ENCODE data around the gene PEX11G. TPM values are rescaled to one million over a fixed set of nuclear protein-coding genes. Genes with fewer than 3 reads are reported as not detected.
A peak's percentile ranks its signal among the peaks of the same experiment; 100 is the strongest.

Gene PEX11G
- total and polyA plus RNA-seq, 9 of the 15 experiments (the other 6 are each of a cell fraction or from before 2014, with no cell fraction given) = 0.07 to 3.2 (median 0.70) TPM; not detected in 1

DNA sequence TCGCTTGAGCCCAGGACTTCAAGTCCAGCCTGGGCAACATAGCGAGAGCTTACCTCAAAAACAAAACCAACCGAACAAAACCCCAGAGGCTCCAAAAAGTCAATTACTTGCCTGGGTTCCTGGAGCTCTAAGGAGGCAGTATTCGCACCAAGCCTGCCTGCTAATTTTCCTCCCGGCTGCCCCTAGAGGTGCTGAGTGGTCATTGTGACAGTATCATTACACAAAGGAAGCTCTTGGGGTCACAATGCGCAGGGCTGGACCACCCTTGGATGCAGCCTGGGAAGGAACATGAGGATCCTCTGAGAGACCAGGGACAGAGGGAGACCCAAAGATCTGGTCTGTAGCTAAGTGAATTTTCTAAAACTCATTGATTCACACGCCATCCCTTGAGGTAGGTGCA lies 8.5 kb upstream of the PEX11G start:
- peak; percentile 81 for FAIRE-seq
- Histone ChIP-seq H3K4me3 (no peak overlapping the region), H3K27me3 (ENCODE audit: control insufficient read depth in 2 of 2, insufficient read depth in 2 of 2, low read length in 2 of 2) (no peaks in the 10 kb centered on the region), H3K4me2 (ENCODE audit: insufficient read depth, low read length) (no peak overlapping the region), H2AFZ (ENCODE audit: low read depth, low read length) (0 out of 2 replicates have a peak overlapping the region, but pooled peaks have one; percentile 23), H3K79me2 (ENCODE audit: control insufficient read depth, insufficient read depth, low read length) (no peaks in the 10 kb centered on the region), H3K27ac (ENCODE audit: extremely low read depth, low read depth, low read length) (no peak overlapping the region), H3K9ac (ENCODE audit: insufficient read depth in 1 of 2, low read depth in 2 of 2, low read length in 2 of 2) (no peak overlapping the region), H3K9me3 (replicated peaks; ENCODE audit: control insufficient read depth, insufficient read depth, low read depth, low read length) (no peaks in the 10 kb centered on the region; the same call in 1 of the 2 replicates), H3K36me3 (ENCODE audit: control insufficient read depth, insufficient read depth, low read length) (no peaks in the 10 kb centered on the region), H3K4me1 (replicated peaks in 1 of 2; ENCODE audit: control insufficient read depth in 2 of 2, insufficient read depth in 2 of 2, low read length in 2 of 2) (peaks cover 10 to 19% of the 10 kb centered on the region in 2 experiments), H4K20me1 (replicated peaks; ENCODE audit: control insufficient read depth, insufficient read depth, low read length) (no peaks in the 10 kb centered on the region), H3K9me1 (ENCODE audit: control insufficient read depth, insufficient read depth, low read length) (no peaks in the 10 kb centered on the region)
- intact Hi-C loops (cut with micrococcal nuclease) = no loop called here
- BruUV-seq (replicated peaks) = no TSS peak
- WGBS (ENCODE audit: insufficient coverage, low coverage, missing lambda C conversion rate) = 16% methylated on average over 7 of the region's 7 CpGs
- POLR2A ChIA-PET = interaction anchor here (0.8 to 1.7 kb wide), 5 partner anchors 9 to 201 kb away, joined by 3 to 10 read pairs (median 4); no protein-coding TSS in a partner anchor
- in situ Hi-C loops (cut with MboI) = no loop called here
- DNase-seq (ENCODE audit: extremely low read depth in 1 of 4, low spot score in 3 of 4) = peak; percentile 39 to 58 (median 46)
- peak; percentile 77 for ATAC-seq
- CTCF ChIA-PET (ENCODE audit: low intra/inter-chr PET ratio) = no interaction called here
- TF ChIP-seq, protein P1, sequence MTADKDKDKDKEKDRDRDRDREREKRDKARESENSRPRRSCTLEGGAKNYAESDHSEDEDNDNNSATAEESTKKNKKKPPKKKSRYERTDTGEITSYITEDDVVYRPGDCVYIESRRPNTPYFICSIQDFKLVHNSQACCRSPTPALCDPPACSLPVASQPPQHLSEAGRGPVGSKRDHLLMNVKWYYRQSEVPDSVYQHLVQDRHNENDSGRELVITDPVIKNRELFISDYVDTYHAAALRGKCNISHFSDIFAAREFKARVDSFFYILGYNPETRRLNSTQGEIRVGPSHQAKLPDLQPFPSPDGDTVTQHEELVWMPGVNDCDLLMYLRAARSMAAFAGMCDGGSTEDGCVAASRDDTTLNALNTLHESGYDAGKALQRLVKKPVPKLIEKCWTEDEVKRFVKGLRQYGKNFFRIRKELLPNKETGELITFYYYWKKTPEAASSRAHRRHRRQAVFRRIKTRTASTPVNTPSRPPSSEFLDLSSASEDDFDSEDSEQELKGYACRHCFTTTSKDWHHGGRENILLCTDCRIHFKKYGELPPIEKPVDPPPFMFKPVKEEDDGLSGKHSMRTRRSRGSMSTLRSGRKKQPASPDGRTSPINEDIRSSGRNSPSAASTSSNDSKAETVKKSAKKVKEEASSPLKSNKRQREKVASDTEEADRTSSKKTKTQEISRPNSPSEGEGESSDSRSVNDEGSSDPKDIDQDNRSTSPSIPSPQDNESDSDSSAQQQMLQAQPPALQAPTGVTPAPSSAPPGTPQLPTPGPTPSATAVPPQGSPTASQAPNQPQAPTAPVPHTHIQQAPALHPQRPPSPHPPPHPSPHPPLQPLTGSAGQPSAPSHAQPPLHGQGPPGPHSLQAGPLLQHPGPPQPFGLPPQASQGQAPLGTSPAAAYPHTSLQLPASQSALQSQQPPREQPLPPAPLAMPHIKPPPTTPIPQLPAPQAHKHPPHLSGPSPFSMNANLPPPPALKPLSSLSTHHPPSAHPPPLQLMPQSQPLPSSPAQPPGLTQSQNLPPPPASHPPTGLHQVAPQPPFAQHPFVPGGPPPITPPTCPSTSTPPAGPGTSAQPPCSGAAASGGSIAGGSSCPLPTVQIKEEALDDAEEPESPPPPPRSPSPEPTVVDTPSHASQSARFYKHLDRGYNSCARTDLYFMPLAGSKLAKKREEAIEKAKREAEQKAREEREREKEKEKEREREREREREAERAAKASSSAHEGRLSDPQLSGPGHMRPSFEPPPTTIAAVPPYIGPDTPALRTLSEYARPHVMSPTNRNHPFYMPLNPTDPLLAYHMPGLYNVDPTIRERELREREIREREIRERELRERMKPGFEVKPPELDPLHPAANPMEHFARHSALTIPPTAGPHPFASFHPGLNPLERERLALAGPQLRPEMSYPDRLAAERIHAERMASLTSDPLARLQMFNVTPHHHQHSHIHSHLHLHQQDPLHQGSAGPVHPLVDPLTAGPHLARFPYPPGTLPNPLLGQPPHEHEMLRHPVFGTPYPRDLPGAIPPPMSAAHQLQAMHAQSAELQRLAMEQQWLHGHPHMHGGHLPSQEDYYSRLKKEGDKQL (CRISPR knock-in tag; IDR thresholded peaks at IDR 0.05; ENCODE audit: borderline replicate concordance) = no peak
- TF ChIP-seq, protein P2, sequence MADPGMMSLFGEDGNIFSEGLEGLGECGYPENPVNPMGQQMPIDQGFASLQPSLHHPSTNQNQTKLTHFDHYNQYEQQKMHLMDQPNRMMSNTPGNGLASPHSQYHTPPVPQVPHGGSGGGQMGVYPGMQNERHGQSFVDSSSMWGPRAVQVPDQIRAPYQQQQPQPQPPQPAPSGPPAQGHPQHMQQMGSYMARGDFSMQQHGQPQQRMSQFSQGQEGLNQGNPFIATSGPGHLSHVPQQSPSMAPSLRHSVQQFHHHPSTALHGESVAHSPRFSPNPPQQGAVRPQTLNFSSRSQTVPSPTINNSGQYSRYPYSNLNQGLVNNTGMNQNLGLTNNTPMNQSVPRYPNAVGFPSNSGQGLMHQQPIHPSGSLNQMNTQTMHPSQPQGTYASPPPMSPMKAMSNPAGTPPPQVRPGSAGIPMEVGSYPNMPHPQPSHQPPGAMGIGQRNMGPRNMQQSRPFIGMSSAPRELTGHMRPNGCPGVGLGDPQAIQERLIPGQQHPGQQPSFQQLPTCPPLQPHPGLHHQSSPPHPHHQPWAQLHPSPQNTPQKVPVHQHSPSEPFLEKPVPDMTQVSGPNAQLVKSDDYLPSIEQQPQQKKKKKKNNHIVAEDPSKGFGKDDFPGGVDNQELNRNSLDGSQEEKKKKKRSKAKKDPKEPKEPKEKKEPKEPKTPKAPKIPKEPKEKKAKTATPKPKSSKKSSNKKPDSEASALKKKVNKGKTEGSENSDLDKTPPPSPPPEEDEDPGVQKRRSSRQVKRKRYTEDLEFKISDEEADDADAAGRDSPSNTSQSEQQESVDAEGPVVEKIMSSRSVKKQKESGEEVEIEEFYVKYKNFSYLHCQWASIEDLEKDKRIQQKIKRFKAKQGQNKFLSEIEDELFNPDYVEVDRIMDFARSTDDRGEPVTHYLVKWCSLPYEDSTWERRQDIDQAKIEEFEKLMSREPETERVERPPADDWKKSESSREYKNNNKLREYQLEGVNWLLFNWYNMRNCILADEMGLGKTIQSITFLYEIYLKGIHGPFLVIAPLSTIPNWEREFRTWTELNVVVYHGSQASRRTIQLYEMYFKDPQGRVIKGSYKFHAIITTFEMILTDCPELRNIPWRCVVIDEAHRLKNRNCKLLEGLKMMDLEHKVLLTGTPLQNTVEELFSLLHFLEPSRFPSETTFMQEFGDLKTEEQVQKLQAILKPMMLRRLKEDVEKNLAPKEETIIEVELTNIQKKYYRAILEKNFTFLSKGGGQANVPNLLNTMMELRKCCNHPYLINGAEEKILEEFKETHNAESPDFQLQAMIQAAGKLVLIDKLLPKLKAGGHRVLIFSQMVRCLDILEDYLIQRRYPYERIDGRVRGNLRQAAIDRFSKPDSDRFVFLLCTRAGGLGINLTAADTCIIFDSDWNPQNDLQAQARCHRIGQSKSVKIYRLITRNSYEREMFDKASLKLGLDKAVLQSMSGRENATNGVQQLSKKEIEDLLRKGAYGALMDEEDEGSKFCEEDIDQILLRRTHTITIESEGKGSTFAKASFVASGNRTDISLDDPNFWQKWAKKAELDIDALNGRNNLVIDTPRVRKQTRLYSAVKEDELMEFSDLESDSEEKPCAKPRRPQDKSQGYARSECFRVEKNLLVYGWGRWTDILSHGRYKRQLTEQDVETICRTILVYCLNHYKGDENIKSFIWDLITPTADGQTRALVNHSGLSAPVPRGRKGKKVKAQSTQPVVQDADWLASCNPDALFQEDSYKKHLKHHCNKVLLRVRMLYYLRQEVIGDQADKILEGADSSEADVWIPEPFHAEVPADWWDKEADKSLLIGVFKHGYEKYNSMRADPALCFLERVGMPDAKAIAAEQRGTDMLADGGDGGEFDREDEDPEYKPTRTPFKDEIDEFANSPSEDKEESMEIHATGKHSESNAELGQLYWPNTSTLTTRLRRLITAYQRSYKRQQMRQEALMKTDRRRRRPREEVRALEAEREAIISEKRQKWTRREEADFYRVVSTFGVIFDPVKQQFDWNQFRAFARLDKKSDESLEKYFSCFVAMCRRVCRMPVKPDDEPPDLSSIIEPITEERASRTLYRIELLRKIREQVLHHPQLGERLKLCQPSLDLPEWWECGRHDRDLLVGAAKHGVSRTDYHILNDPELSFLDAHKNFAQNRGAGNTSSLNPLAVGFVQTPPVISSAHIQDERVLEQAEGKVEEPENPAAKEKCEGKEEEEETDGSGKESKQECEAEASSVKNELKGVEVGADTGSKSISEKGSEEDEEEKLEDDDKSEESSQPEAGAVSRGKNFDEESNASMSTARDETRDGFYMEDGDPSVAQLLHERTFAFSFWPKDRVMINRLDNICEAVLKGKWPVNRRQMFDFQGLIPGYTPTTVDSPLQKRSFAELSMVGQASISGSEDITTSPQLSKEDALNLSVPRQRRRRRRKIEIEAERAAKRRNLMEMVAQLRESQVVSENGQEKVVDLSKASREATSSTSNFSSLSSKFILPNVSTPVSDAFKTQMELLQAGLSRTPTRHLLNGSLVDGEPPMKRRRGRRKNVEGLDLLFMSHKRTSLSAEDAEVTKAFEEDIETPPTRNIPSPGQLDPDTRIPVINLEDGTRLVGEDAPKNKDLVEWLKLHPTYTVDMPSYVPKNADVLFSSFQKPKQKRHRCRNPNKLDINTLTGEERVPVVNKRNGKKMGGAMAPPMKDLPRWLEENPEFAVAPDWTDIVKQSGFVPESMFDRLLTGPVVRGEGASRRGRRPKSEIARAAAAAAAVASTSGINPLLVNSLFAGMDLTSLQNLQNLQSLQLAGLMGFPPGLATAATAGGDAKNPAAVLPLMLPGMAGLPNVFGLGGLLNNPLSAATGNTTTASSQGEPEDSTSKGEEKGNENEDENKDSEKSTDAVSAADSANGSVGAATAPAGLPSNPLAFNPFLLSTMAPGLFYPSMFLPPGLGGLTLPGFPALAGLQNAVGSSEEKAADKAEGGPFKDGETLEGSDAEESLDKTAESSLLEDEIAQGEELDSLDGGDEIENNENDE (IDR thresholded peaks at IDR 0.05; ENCODE audit: low read depth, low read length) = no peak
- TF ChIP-seq CREB1 (IDR thresholded peaks at IDR 0.05) (no peak), CREB1 (CRISPR knock-in tag; IDR thresholded peaks at IDR 0.05) (no peak), ZC3H8 (IDR thresholded peaks at IDR 0.05) (no peak), NRF1 (conservative IDR thresholded peaks at IDR 0.05 in 1 of 2, IDR thresholded peaks at IDR 0.05 in 1 of 2) (peak in 1 of 2 experiments; percentile 35; a peak in 1 of 4 replicates)

Measured in K562 (cell line).